OCI-LY1 (cell line): Measurements from ENCODE around the gene TAS1R3.
A peak's percentile ranks its signal among the peaks of the same experiment; 100 is the strongest.

Source experiments
- H2AFZ ChIP-seq: fragments of 200-600 bp; sonication (generic), shearing (Covaris generic); 2 replicates; pipeline ENCODE4 v1.6.0; 2014; ENCODE audit warnings: antibody characterized with exemption, mild to moderate bottlenecking, low read length
- H3F3A ChIP-seq: fragments of 200-600 bp; sonication (generic), shearing (Covaris generic); 2 replicates; pipeline ENCODE4 v1.6.0; 2014; ENCODE audit warnings: mild to moderate bottlenecking, antibody characterized with exemption, low read length, moderate library complexity; ENCODE audit not compliant: insufficient read depth
- H3K27ac ChIP-seq: fragments of 200-600 bp; sonication (generic); 2 replicates; pipeline ENCODE4 v1.5.1; 2014; ENCODE audit warnings: low read length, mixed run types, mild to moderate bottlenecking, low read depth; ENCODE audit not compliant: poor library complexity, severe bottlenecking
- H3K27me3 ChIP-seq: fragments of 200-600 bp; sonication (generic); 2 replicates; pipeline ENCODE4 v1.6.0; 2014; ENCODE audit warnings: antibody characterized with exemption, mild to moderate bottlenecking, low read length, moderate library complexity; ENCODE audit not compliant: insufficient read depth
- H3K36me3 ChIP-seq: fragments of 200-600 bp; sonication (generic); 2 replicates; pipeline ENCODE4 v1.6.1; 2014; ENCODE audit warnings: mild to moderate bottlenecking, antibody characterized with exemption, low read length, moderate library complexity, mixed read lengths; ENCODE audit not compliant: insufficient read depth
- H3K4me1 ChIP-seq: fragments of 200-600 bp; sonication (generic); 2 replicates; pipeline ENCODE4 v1.5.1; 2014; ENCODE audit warnings: mild to moderate bottlenecking, low read length, moderate library complexity; ENCODE audit not compliant: insufficient read depth, severe bottlenecking
- H3K4me2 ChIP-seq: fragments of 200-600 bp; sonication (generic), shearing (Covaris generic); 2 replicates; pipeline ENCODE4 v1.6.1; 2014; ENCODE audit warnings: low read length
- H3K4me3 ChIP-seq: fragments of 200-600 bp; sonication (generic); 2 replicates; pipeline ENCODE4 v1.5.1; 2014; ENCODE audit warnings: low read length, low read depth, mild to moderate bottlenecking, mixed read lengths; ENCODE audit not compliant: poor library complexity, severe bottlenecking
- H3K79me2 ChIP-seq: fragments of 200-600 bp; shearing (Covaris generic); 2 replicates; pipeline ENCODE4 v1.6.1; 2016; ENCODE audit warnings: mixed run types, low read length, mixed read lengths; ENCODE audit not compliant: insufficient read depth
- H3K9ac ChIP-seq: fragments of 200-600 bp; sonication (generic), shearing (Covaris generic); 2 replicates; pipeline ENCODE4 v1.6.1; 2014; ENCODE audit warnings: mild to moderate bottlenecking, low read length, mixed read lengths
- H3K9me2 ChIP-seq: fragments of 200-600 bp; sonication (generic), shearing (Covaris generic); 2 replicates; pipeline ENCODE4 v1.6.1; 2014; ENCODE audit warnings: low read depth, mild to moderate bottlenecking, low read length, mixed read lengths
- H3K9me3 ChIP-seq: fragments of 200-600 bp; shearing (Covaris generic); 2 replicates; pipeline ENCODE4 v1.6.1; 2014; ENCODE audit warnings: low read length, mixed read lengths
- H4K20me1 ChIP-seq: fragments of 200-600 bp; sonication (generic), shearing (Covaris generic); 2 replicates; pipeline ENCODE4 v1.6.0; 2016; ENCODE audit warnings: mild to moderate bottlenecking, low read length; ENCODE audit not compliant: insufficient read depth
- EZH2 ChIP-seq: fragments of 200-600 bp; sonication (generic), shearing (Covaris generic); IDR thresholded peaks from 2 replicates; pipeline ENCODE4 v1.8.0; 2017; ENCODE audit warnings: borderline replicate concordance, mixed run types, mild to moderate bottlenecking, antibody characterized with exemption, low read length, moderate library complexity, mixed read lengths
- TF ChIP-seq, protein P1 (sequence below): fragments of 200-600 bp; sonication (generic), shearing (Covaris generic); IDR thresholded peaks from 2 replicates; pipeline ENCODE4 v1.5.1; 2017; ENCODE audit warnings: mild to moderate bottlenecking, antibody characterized with exemption, low read length, moderate library complexity, mixed read lengths

TAS1R3 gene

GRCh38 chr1:1306070-1306660 is 24.9 kb upstream of the TAS1R3 start:
- Histone ChIP-seq H3K79me2 (no peaks in the 10 kb centered on the region), H2AFZ (no peak overlapping the region), H3K4me3 (peak overlapping the region; percentile 73), H3K36me3 (peaks cover 16% of the 10 kb centered on the region; the same call in 1 of the 2 replicates), H3K27ac (no peak overlapping the region), H3K4me1 (peaks cover 37% of the 10 kb centered on the region), H3K9me3 (no peaks in the 10 kb centered on the region), H3K4me2 (peak overlapping the region; percentile 73), H3K27me3 (no peaks in the 10 kb centered on the region), H4K20me1 (no peaks in the 10 kb centered on the region), H3F3A (no peaks in the 10 kb centered on the region), H3K9ac (peak overlapping the region; percentile 61; the same call in 1 of the 2 replicates), H3K9me2 (no peaks in the 10 kb centered on the region)
- TF ChIP-seq, protein P1, sequence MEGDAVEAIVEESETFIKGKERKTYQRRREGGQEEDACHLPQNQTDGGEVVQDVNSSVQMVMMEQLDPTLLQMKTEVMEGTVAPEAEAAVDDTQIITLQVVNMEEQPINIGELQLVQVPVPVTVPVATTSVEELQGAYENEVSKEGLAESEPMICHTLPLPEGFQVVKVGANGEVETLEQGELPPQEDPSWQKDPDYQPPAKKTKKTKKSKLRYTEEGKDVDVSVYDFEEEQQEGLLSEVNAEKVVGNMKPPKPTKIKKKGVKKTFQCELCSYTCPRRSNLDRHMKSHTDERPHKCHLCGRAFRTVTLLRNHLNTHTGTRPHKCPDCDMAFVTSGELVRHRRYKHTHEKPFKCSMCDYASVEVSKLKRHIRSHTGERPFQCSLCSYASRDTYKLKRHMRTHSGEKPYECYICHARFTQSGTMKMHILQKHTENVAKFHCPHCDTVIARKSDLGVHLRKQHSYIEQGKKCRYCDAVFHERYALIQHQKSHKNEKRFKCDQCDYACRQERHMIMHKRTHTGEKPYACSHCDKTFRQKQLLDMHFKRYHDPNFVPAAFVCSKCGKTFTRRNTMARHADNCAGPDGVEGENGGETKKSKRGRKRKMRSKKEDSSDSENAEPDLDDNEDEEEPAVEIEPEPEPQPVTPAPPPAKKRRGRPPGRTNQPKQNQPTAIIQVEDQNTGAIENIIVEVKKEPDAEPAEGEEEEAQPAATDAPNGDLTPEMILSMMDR: peak; percentile 25; the same call in 1 of the 2 replicates
- TF ChIP-seq EZH2: no peak

GRCh38 chr1:1306661-1307260 is 24.3 kb upstream of the TAS1R3 start:
- Histone ChIP-seq H3K4me1 (peaks cover 37% of the 10 kb centered on the region), H3K9me3 (no peaks in the 10 kb centered on the region), H3K9me2 (no peaks in the 10 kb centered on the region), H3K36me3 (peaks cover 22% of the 10 kb centered on the region; the same call in 1 of the 2 replicates), H3K4me2 (peak overlapping the region; percentile 73), H3K27me3 (no peaks in the 10 kb centered on the region), H3K9ac (peak overlapping the region; percentile 61), H3K4me3 (peak overlapping the region; percentile 73), H4K20me1 (no peaks in the 10 kb centered on the region), H3K79me2 (no peaks in the 10 kb centered on the region), H2AFZ (no peak overlapping the region), H3K27ac (no peak overlapping the region), H3F3A (no peaks in the 10 kb centered on the region)
- TF ChIP-seq EZH2: no peak
- TF ChIP-seq, protein P1: no peak

- peak overlapping the region; percentile 73 for H3K4me3 ChIP-seq
- no peak overlapping the region for H2AFZ ChIP-seq
- H3K79me2 ChIP-seq: no peaks in the 10 kb centered on the region
- H3K4me2 ChIP-seq: peak overlapping the region; percentile 73
- H3K27ac ChIP-seq: no peak overlapping the region
- H3K4me1 ChIP-seq: peaks cover 37% of the 10 kb centered on the region
- no peaks in the 10 kb centered on the region for H3F3A ChIP-seq
- H3K36me3 ChIP-seq: peaks cover 23% of the 10 kb centered on the region; the same call in 1 of the 2 replicates
- TF ChIP-seq, protein P1: no peak
- no peak for TF ChIP-seq EZH2
- H3K9ac ChIP-seq: peak overlapping the region; percentile 61
- no peaks in the 10 kb centered on the region for H3K9me2 ChIP-seq
- no peaks in the 10 kb centered on the region for H3K27me3 ChIP-seq
- no peaks in the 10 kb centered on the region for H4K20me1 ChIP-seq
- H3K9me3 ChIP-seq: no peaks in the 10 kb centered on the region
Observed at GRCh38 chr1:1307261-1307922, 23.7 kb upstream of the TAS1R3 start.
